GM21515 (cell line): ENCODE results near the gene GABRG3.

ENCODE experiments used
- ATAC-seq: cut with Tn5 transposase; IDR thresholded peaks from one replicate; pipeline ENCODE4 v1.9.1; 2021; ENCODE audit not compliant: unreplicated experiment

GABRG3 gene

GRCh38 chr15:27061739-27062138, 90.8 kb downstream of the GABRG3 start:
- ATAC-seq = no peak

DNA sequence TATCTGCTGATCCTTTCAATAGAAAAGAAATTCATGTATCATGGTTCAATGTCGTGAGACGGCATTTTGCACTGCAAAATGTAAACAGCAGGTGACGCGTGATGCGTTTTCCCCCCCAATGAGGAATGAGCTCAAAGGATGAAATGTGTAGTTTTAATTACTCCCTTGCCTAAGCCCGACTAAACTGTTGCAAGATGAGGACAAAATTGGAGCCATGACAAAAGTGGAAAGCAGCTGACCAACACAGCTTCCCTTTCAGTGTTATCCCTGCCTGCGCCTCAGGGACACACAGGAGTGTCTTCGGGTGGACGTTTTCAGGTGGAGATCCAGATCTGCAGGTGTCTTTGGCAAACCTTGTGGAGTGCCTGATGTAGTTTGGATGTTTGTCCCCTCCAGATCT, 92.0 kb downstream of the GABRG3 start:
- no peak for ATAC-seq

DNA sequence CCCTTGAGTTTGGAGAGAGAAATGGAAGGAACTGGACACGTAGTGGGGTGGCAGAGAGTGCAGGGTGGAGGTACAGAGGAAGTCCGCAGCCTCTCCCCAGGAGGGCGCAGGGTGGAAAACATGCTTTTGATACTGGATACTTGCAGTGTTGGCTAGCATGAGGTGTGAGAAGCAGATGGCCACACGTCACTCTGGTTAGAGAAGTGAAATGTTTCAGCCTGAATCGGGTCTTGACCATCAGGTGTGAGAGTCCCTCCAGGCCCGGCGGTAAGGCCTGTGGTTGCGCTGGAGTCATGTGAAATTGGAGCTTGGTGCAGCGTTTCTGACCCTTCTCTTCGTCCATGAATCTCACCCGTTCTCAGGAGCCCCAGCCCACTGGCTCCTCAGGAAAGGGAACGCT, 93.1 kb downstream of the GABRG3 start:
- no peak for ATAC-seq

GRCh38 chr15:27065151-27065550, 94.2 kb downstream of the GABRG3 start:
- ATAC-seq = no peak

- ATAC-seq = no peak
Measured at GRCh38 chr15:27065785-27066184, 94.8 kb downstream of the GABRG3 start.

GRCh38 chr15:27066446-27066845, 95.5 kb downstream of the GABRG3 start:
- ATAC-seq = no peak

DNA sequence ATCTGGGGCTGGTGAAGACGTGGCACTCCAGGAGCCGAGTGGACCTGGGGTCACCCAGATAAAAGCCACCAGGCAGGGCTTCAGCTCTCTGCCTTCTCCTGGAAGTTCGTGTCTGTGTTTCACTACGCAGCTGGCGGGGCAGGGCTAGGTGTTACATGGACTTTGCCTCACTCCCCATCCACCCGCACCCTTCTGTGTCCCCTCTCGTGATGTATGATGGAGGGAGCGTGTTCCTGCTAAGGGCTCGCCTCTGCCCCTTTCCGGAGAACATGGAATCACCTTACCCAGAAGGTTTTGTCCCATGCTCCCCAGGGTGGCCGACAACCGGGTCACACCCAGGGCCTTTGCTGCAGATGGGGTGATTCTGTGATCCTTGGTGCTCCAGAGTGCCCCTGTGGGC, 96.2 kb downstream of the GABRG3 start:
- ATAC-seq = no peak

GRCh38 chr15:27070841-27071240, 99.9 kb downstream of the GABRG3 start:
- ATAC-seq = no peak

DNA sequence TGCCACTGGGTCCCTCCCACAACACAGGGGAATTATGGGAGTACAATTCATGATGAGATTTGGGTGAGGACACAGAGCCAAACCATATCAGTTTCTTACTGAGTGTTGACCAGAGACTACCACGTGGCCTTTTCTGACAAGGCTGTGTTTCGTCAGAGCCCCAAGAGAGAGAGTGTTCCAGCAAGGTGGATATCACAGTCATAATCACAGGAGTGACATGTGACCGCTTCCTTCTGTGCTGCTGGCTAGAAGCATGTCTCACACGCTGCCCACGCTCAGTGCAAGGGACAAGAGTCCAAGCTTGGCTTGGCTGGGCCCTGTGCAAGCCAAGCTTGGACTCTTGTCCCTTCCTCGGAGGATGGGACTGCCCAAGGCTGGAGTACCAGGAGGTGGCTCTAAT, 103.2 kb downstream of the GABRG3 start:
- ATAC-seq = no peak

GRCh38 chr15:27077790-27078189, 106.8 kb downstream of the GABRG3 start:
- no peak for ATAC-seq

- ATAC-seq = no peak
Measured at GRCh38 chr15:27081676-27082418, 110.9 kb downstream of the GABRG3 start.

GRCh38 chr15:27082526-27082925, 111.5 kb downstream of the GABRG3 start:
- ATAC-seq = no peak

- no peak for ATAC-seq
Measured at GRCh38 chr15:27084844-27085243, 113.9 kb downstream of the GABRG3 start.

DNA sequence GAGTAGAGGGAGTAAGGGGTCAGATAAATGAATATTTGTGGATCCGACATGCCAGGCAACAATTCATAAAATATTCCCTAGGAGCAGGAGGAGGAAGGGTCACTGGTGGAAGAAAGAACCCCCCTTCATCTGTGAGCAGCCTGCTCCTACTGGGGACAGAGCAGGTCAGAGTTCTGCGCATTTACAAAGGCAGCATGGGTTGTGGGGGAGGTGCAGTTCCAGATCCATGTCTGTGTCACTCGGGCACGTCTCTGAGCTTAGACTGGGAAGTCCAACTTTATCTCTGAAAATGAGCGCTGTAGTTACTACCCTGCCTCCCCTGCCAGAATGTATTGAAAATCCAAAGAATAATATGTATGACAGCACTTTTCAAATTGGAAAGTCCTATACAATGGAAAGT, 115.2 kb downstream of the GABRG3 start:
- ATAC-seq = no peak

- ATAC-seq = no peak
Measured at GRCh38 chr15:27086805-27087204, 115.8 kb downstream of the GABRG3 start.

DNA sequence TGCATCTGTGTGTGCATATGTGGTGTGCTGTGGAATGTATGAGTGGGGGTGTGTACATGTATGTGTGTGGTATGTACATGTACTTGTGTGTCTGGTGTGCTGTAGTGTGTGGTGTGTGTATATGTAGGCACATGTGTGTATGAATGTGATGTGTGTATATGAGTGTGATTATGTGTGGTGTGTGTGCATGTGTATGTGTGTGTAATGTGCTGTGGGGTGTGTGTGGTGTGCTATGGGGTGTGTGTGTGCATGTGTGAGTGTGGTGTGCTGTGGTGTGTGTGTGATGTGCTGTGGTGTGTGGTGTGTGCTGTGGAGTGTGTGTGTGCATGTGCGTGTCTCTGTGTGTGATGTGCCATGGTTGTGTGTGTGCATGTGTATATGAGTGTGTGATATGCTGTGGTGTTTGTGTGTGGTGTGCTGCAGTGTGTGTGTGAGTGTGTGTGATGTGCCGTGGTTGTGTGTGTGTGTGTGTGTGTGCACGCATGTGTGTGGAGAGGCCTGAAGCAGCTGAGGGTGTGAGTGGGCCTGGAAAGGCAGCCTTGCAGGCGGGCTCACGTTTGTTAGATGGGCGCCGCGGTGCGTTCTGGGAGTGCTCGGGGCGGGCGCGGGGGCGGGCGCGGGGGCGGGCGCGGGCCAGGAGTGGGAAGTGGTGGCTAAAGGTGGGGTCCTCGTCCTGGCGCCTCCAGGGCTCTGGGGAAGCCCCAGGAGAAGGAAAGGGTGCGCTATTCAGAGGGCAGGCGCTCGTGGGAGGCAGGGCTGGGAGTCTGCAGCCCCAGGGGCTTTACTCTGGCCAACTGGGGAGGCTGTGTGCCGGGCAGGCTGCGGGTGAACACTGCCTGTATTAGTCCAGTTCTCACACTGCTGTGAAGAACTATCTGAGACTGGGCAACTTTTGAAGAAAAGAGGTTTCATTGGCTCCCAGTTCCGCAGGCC, 116.9 kb downstream of the GABRG3 start:
- ATAC-seq = no peak

DNA sequence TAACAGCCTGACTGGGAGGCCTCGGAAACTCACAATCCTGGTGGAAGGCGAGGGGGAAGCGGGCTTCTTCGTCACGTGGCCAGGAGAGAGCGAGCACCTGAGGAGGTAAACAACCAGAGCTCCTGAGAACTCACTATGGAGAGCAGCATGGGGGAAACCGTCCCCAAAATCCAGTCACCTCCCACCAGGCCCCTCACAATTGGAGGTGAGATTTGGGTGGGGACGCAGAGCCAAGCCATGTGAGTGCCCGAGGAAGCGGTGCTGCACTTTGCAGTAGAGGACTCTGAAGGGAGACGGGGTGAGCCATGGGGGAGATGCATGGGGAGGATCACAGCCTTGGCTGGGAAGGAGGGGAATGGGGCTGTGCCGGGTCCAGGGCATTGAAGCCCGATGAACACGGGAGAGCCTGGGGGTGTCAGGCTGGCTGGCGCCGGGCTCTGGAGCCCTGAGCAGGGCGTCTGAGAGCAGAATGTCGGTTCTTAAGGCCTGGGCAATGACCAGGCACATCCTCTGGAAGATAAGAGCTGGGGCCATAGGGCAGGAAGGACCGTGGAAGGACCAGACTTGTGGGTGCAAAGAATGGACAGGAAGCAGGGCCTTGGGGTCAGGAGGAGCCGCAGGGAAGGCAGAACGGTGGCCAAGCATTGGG, 117.7 kb downstream of the GABRG3 start:
- no peak for ATAC-seq

DNA sequence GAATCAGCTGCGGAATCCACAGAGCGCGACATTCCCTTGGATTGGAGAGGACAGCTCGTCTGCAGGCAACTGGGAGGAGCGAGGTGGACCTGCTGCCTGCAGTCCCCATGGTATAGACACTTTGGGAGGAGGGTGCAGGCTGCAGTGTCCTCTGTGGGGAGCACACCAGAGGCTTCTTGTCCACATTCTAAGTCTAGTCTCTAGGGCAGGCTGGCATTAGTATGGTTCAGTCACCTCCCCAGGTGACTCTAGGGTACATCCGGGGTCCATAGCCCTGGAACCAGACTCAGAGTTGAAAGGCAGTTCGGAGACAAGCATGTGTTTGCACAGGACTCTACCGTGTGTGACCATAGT, 118.2 kb downstream of the GABRG3 start:
- no peak for ATAC-seq

DNA sequence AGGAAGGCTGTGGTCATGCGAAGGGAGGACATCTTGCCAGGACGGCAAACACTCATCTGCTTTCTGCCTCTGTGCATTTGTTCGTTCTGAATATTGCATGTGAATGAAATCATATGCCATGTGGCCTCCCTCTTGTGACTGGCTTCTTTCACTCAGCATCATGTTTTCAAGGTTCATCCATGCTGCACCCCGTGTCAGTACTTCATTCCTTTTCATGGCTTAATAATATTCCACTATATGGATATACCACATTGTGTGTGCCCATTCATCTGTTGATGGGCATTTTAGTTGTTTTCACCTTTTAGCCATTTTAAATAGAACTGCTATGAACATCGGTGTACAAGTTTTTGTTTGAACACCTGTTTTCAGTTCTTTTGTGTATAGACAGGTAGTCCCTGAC, 118.7 kb downstream of the GABRG3 start:
- ATAC-seq = no peak

DNA sequence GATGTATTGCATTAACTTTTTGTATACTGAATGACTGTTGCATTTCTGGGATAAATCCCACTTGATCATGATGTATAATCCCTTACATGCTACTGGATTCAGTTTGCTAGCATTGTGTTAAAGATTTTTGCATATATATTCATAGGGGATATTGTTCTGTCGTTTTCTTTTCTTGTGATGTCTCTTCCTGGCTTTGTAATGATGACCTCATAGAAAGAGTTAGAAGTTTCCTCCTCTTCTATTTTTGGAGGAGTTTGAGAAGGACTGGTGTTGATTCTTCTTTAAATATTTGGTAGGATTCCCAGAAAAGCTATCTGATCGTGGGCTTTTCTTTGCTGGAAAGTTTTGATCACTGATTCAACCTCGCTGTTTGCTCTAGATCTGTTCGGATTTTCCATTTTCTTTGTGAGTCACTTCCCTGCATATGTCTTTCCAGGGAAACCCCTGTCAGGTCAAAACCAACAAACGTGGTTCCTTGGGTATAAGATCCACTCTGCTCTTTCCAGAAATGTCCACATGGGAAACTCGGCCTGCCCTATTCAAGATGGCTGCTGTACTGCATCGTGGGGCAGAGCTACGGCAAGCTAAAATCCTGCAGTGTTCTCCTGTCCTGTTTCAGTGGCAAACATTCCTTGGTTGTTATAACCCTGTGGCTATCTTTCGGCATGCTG, 120.4 kb downstream of the GABRG3 start:
- no peak for ATAC-seq

DNA sequence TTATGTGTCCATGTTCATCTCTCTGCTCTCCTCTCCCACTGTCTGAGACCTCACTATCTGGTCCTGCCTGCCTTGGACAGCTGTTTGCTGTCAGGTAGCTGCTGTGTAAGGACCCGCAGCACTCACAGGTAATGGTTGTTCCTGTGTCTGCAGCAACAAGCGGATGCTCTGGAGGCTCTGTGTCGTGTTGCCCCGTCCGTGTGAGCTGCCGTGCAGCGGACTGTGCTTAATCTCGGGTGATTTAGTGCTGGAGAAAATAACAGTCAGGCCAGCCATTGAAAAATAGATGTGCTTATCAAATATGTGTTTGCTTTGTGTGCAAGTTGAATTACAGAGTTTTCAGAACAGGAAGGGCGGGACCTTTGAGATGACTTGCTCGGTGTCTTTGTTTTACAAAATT, 121.4 kb downstream of the GABRG3 start:
- no peak for ATAC-seq
